ENCODE measurements around the gene ELOVL4. TPM values are rescaled to one million over a fixed set of nuclear protein-coding genes. Genes with fewer than 3 reads are reported as not detected.

Gene ELOVL4
- total and polyA plus RNA-seq, 2 of the 4 experiments (the other 2 are of a cell fraction): 2.2 to 2.3 TPM

DNA sequence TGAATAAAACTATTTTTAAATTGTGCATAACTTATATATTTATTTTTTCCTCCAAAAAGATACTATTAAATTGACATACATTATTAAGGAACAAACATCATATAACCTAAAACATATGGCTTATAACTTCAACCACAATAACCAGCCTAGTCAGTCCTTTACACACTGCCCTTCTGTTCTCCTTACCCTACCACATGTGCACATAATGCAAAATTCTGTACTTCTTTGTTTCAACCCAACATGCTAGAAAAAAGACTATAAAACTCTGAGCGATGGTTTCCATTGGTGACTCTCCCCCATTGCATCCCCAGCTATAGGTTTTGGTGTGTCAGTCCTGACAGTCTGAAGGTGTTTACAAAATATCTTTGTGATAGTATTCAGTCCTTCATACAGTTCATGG lies 42.3 kb upstream of the ELOVL4 start:
- peaks cover 4% of the 10 kb centered on the region for H3K27me3 ChIP-seq (ENCODE audit: control insufficient read depth, insufficient read depth, low read length)
- no peak overlapping the region for H2AFZ ChIP-seq (replicated peaks; ENCODE audit: low read length, poor library complexity)
- no peak overlapping the region for H2BK5ac ChIP-seq (ENCODE audit: low read depth, low read length, poor library complexity, severe bottlenecking)
- dilution Hi-C loops (cut with HindIII; ENCODE audit: low sequenced_read_pairs, unreplicated experiment) (no loop called here), intact Hi-C loops (cut with micrococcal nuclease) (no loop called here), in situ Hi-C loops (cut with MboI; ENCODE audit: low sequenced_read_pairs) (no loop called here)
- H4K5ac ChIP-seq (ENCODE audit: low read depth, low read length): no peak overlapping the region
- no peak overlapping the region for H3K9ac ChIP-seq (ENCODE audit: low read depth, low read length)
- no peak overlapping the region for H4K8ac ChIP-seq (ENCODE audit: low read depth in 2 of 2, low read length in 2 of 2)
- H3K27ac ChIP-seq (ENCODE audit: insufficient read depth, low read length): no peak overlapping the region
- WGBS, 2 experiments (ENCODE audit: extremely low coverage in 2 of 2, insufficient read length in 1 of 2): no CpG with 5 or more reads among the region's 1 CpG
- no peak overlapping the region for H3K56ac ChIP-seq (ENCODE audit: extremely low read depth, insufficient read depth, low read length)
- no peak overlapping the region for H2AK5ac ChIP-seq (ENCODE audit: low read depth, low read length)
- H3K18ac ChIP-seq (ENCODE audit: low read depth, low read length): no peak overlapping the region
- no TSS peak for BruUV-seq (replicated peaks)
- H2BK15ac ChIP-seq (ENCODE audit: low read depth, low read length): no peak overlapping the region
- DNase-seq (no peak), ATAC-seq (ENCODE audit: low read depth) (no peak)
- H4K91ac ChIP-seq (ENCODE audit: insufficient read depth, low read depth, low read length): no peak overlapping the region
- no peak overlapping the region for H2BK120ac ChIP-seq (ENCODE audit: low read depth, low read length)
- no peaks in the 10 kb centered on the region for H3K79me1 ChIP-seq (ENCODE audit: low read depth in 1 of 2, low read length in 2 of 2)
- no peak overlapping the region for H2AK9ac ChIP-seq (replicated peaks; ENCODE audit: low read depth, low read length, poor library complexity)
- no peak overlapping the region for H3K4me2 ChIP-seq (ENCODE audit: low read depth, low read length)
- no peaks in the 10 kb centered on the region for H3K36me3 ChIP-seq (ENCODE audit: control insufficient read depth, insufficient read depth, low read length)
- H2BK20ac ChIP-seq (ENCODE audit: low read depth, low read length): no peak overlapping the region
- no peak overlapping the region for H3K4ac ChIP-seq (ENCODE audit: low read depth, low read length)
- POLR2A ChIA-PET (ENCODE audit: unreplicated experiment): no interaction called here
- no peaks in the 10 kb centered on the region for H3K4me1 ChIP-seq (ENCODE audit: control insufficient read depth, insufficient read depth, low read length)
- CTCF ChIA-PET: no interaction called here
- TF ChIP-seq ELK1 (IDR thresholded peaks at IDR 0.05; ENCODE audit: borderline replicate concordance, low read depth, low read length): no peak
- TF ChIP-seq MAFK (IDR thresholded peaks at IDR 0.05; ENCODE audit: low read depth, low read length): no peak
- TF ChIP-seq RFX5 (IDR thresholded peaks at IDR 0.05; ENCODE audit: low read depth, low read length): no peak
- no peaks in the 10 kb centered on the region for H3K9me1 ChIP-seq (ENCODE audit: insufficient read depth, low read length)
- H3K14ac ChIP-seq (replicated peaks; ENCODE audit: low read depth, low read length): no peak overlapping the region
- H3K9me3 ChIP-seq (ENCODE audit: control insufficient read depth, insufficient read depth, low read length): no peaks in the 10 kb centered on the region
- no peaks in the 10 kb centered on the region for H4K20me1 ChIP-seq (ENCODE audit: insufficient read depth, low read length)
- no peak overlapping the region for H3K4me3 ChIP-seq (ENCODE audit: insufficient read depth, low read depth, low read length)
- H3K23ac ChIP-seq (ENCODE audit: low read depth, low read length): no peak overlapping the region

All from IMR-90 (cell line).